GM23338 (cell line): ENCODE measurements around the gene SNAP47. TPM values are rescaled to one million over a fixed set of nuclear protein-coding genes. Genes with fewer than 3 reads are reported as not detected.

ENCODE experiments used
- ATAC-seq: fragments of 200-7000 bp; cut with Tn5 transposase; 3 replicates; pipeline ENCODE4 v1.9.1; 2020
- DNase-seq: peaks from one replicate; pipeline ENCODE4 v3.0.0-alpha.2; 2015; ENCODE audit warnings: low spot score
- H2AFZ ChIP-seq: fragments of 200-600 bp; sonication (generic); 2 replicates; pipeline ENCODE4 v1.8.0; 2016; ENCODE audit warnings: antibody characterized with exemption, mild to moderate bottlenecking, moderate library complexity
- H3F3A ChIP-seq: fragments of 200-600 bp; sonication (generic); replicated peaks from 2 replicates; pipeline ENCODE4 v1.8.0; 2017; ENCODE audit warnings: antibody characterized with exemption, mixed run types, low read depth
- H3K27ac ChIP-seq: fragments of 200-600 bp; sonication (generic); 2 replicates; pipeline ENCODE4 v1.6.1; 2016; ENCODE audit warnings: low read depth
- H3K27me3 ChIP-seq: fragments of 200-600 bp; sonication (generic); 2 replicates; pipeline ENCODE4 v1.8.0; 2016; ENCODE audit warnings: mild to moderate bottlenecking, mixed run types, moderate library complexity; ENCODE audit not compliant: insufficient read depth
- H3K36me3 ChIP-seq: fragments of 200-600 bp; sonication (generic); 2 replicates; pipeline ENCODE4 v1.8.0; 2016; ENCODE audit warnings: mild to moderate bottlenecking; ENCODE audit not compliant: insufficient read depth
- H3K4me1 ChIP-seq: fragments of 200-600 bp; sonication (generic); 2 replicates; pipeline ENCODE4 v1.8.0; 2016; ENCODE audit warnings: mild to moderate bottlenecking, moderate library complexity; ENCODE audit not compliant: insufficient read depth
- H3K4me2 ChIP-seq: fragments of 200-600 bp; sonication (generic); 2 replicates; pipeline ENCODE4 v1.7.1; 2017; ENCODE audit warnings: mixed run types
- H3K4me3 ChIP-seq: fragments of 200-600 bp; sonication (generic); 2 replicates; pipeline ENCODE4 v1.6.1; 2016; ENCODE audit warnings: mixed run types
- H3K79me2 ChIP-seq: fragments of 200-600 bp; sonication (generic); replicated peaks from 2 replicates; pipeline ENCODE4 v1.8.0; 2017; ENCODE audit warnings: mild to moderate bottlenecking; ENCODE audit not compliant: insufficient read depth
- H3K9me2 ChIP-seq: fragments of 200-600 bp; sonication (generic); 2 replicates; pipeline ENCODE4 v1.8.0; 2017; ENCODE audit not compliant: insufficient read depth
- H4K20me1 ChIP-seq: fragments of 200-600 bp; sonication (generic); replicated peaks from 2 replicates; pipeline ENCODE4 v1.8.0; 2017; ENCODE audit warnings: mild to moderate bottlenecking; ENCODE audit not compliant: insufficient read depth
- H3K27ac Mint-ChIP-seq: 2 replicates; pipeline ENCODE4 v1.8.0; 2020; ENCODE audit warnings: inconsistent platforms, mild to moderate bottlenecking, moderate library complexity, mixed read lengths
- H3K27me3 Mint-ChIP-seq: 3 replicates; pipeline ENCODE4 v1.8.0; 2022; ENCODE audit warnings: low read depth, mild to moderate bottlenecking, moderate library complexity, mixed read lengths, inconsistent platforms; ENCODE audit not compliant: insufficient read depth, poor library complexity
- H3K36me3 Mint-ChIP-seq: 3 replicates; pipeline ENCODE4 v1.8.0; 2021; ENCODE audit warnings: low read depth, mild to moderate bottlenecking, inconsistent platforms, moderate library complexity, mixed read lengths
- H3K4me1 Mint-ChIP-seq: 3 replicates; pipeline ENCODE4 v1.8.0; 2020; ENCODE audit warnings: mild to moderate bottlenecking, inconsistent platforms, mixed read lengths
- H3K4me3 Mint-ChIP-seq: 3 replicates; pipeline ENCODE4 v1.8.0; 2021; ENCODE audit warnings: moderate library complexity, mild to moderate bottlenecking, inconsistent platforms, mixed read lengths
- H3K9me3 Mint-ChIP-seq: 3 replicates; pipeline ENCODE4 v1.8.0; 2020; ENCODE audit warnings: moderate library complexity, mild to moderate bottlenecking, inconsistent platforms, mixed read lengths
- CREB1 ChIP-seq: fragments of 250-450 bp; sonication (Bioruptor Pico); IDR thresholded peaks from 2 replicates; pipeline ENCODE4 v1.5.0; 2020; ENCODE audit warnings: low read depth, mild to moderate bottlenecking, moderate library complexity
- CTCF ChIP-seq, 2 experiments: fragments of 200-600 bp in 1 of 2; sonication (generic) in 1 of 2; conservative IDR thresholded peaks; 2 replicates each; pipeline versions ENCODE4 v1.5.1 to v1.6.1; 2016 to 2017; ENCODE audit warnings: antibody characterized with exemption in 2 of 2, low read depth in 2 of 2, mild to moderate bottlenecking in 2 of 2, moderate library complexity in 1 of 2
- ETS1 ChIP-seq: IDR thresholded peaks from 2 replicates; pipeline ENCODE4 v1.6.1; 2016; ENCODE audit warnings: antibody characterized with exemption
- EZH2 ChIP-seq: fragments of 200-600 bp; sonication (generic); IDR thresholded peaks from one replicate; pipeline ENCODE4 v1.8.0; 2017; ENCODE audit warnings: antibody characterized with exemption, mild to moderate bottlenecking, low read depth; ENCODE audit not compliant: unreplicated experiment
- EZH2phosphoT487 ChIP-seq: fragments of 200-600 bp; sonication (generic); IDR thresholded peaks from one replicate; pipeline ENCODE4 v1.8.1; 2018; ENCODE audit warnings: antibody characterized with exemption; ENCODE audit not compliant: unreplicated experiment
- JUNB ChIP-seq: IDR thresholded peaks from one replicate; pipeline ENCODE4 v1.6.1; 2016; ENCODE audit warnings: antibody characterized with exemption; ENCODE audit not compliant: unreplicated experiment
- NANOG ChIP-seq: IDR thresholded peaks from 2 replicates; pipeline ENCODE4 v1.6.1; 2016; ENCODE audit warnings: antibody characterized with exemption, borderline replicate concordance
- STAT1 ChIP-seq: IDR thresholded peaks from one replicate; pipeline ENCODE4 v1.6.1; 2016; ENCODE audit warnings: antibody characterized with exemption; ENCODE audit not compliant: unreplicated experiment
- ZNF114 ChIP-seq: fragments of 250-450 bp; sonication (Bioruptor Pico); IDR thresholded peaks from 2 replicates; pipeline ENCODE4 v1.5.0; 2020; ENCODE audit warnings: mild to moderate bottlenecking, moderate library complexity
- ZNF331 ChIP-seq: fragments of 250-450 bp; sonication (Bioruptor Pico); IDR thresholded peaks from 2 replicates; pipeline ENCODE4 v1.5.0; 2020; ENCODE audit warnings: low read depth, mild to moderate bottlenecking, moderate library complexity
- ZNF462 ChIP-seq: fragments of 250-450 bp; sonication (Bioruptor Pico); IDR thresholded peaks from 2 replicates; pipeline ENCODE4 v1.5.0; 2020; ENCODE audit warnings: mild to moderate bottlenecking, moderate library complexity
- polyA plus RNA-seq: library from polyadenylated mRNA; unstranded; fragments of >200 nt; fragmentation: Nextera tagmentation; extraction: Ambion mirVana; gene quantifications from 2 replicates; pipeline ENCODE4 v1.2.1, GENCODE V29; 2016
- total RNA-seq: library from RNA; depleted of rRNA; stranded (reverse); fragments of >200 nt; shearing (Covaris generic); gene quantifications from 2 replicates; pipeline ENCODE4 v1.2.3, GENCODE V29; 2014

Gene SNAP47
- total and polyA plus RNA-seq, 2 experiments from 2014 or later = 19.5 to 51.8 TPM

GRCh38 chr1:227777156-227777555 is 41.9 kb downstream of the SNAP47 start:
- Histone ChIP-seq H3K79me2 (no peaks in the 10 kb centered on the region), H3K9me2 (no peaks in the 10 kb centered on the region), H3K27ac (no peak overlapping the region), H3K4me3 (no peak overlapping the region), H3K36me3 (no peaks in the 10 kb centered on the region), H3F3A (no peaks in the 10 kb centered on the region), H3K4me2 (no peak overlapping the region), H2AFZ (no peak overlapping the region), H4K20me1 (peaks cover 6% of the 10 kb centered on the region; the same call in 1 of the 2 replicates), H3K27me3 (no peaks in the 10 kb centered on the region), H3K4me1 (no peaks in the 10 kb centered on the region)
- DNase-seq (no peak), ATAC-seq (no peak)
- TF ChIP-seq STAT1 = no peak
- no peak for TF ChIP-seq EZH2
- no peak for TF ChIP-seq ETS1
- no peak for TF ChIP-seq CREB1 (CRISPR knock-in tag)
- no peak for TF ChIP-seq EZH2phosphoT487
- TF ChIP-seq ZNF331 (CRISPR knock-in tag) = no peak
- TF ChIP-seq ZNF114 (CRISPR knock-in tag) = no peak
- TF ChIP-seq CTCF (conservative IDR thresholded peaks at IDR 0.05; ENCODE audit: low read depth in 2 of 2) = no peak
- no peak for TF ChIP-seq ZNF462 (CRISPR knock-in tag)
- no peak for TF ChIP-seq JUNB
- TF ChIP-seq NANOG = no peak
- no peak overlapping the region for H3K4me3 Mint-ChIP-seq
- H3K27me3 Mint-ChIP-seq = peaks cover 9% of the 10 kb centered on the region
- H3K27ac Mint-ChIP-seq = no peak overlapping the region
- H3K9me3 Mint-ChIP-seq = no peaks in the 10 kb centered on the region
- H3K4me1 Mint-ChIP-seq = no peaks in the 10 kb centered on the region
- no peaks in the 10 kb centered on the region for H3K36me3 Mint-ChIP-seq
